ENCODE measurements around the gene ADD2.
"Not testable (repeated sequence)": the region's sequence is repeated elsewhere in the genome, so short reads cannot be mapped to it uniquely, and the experiment has no call there.

ADD2 gene

DNA sequence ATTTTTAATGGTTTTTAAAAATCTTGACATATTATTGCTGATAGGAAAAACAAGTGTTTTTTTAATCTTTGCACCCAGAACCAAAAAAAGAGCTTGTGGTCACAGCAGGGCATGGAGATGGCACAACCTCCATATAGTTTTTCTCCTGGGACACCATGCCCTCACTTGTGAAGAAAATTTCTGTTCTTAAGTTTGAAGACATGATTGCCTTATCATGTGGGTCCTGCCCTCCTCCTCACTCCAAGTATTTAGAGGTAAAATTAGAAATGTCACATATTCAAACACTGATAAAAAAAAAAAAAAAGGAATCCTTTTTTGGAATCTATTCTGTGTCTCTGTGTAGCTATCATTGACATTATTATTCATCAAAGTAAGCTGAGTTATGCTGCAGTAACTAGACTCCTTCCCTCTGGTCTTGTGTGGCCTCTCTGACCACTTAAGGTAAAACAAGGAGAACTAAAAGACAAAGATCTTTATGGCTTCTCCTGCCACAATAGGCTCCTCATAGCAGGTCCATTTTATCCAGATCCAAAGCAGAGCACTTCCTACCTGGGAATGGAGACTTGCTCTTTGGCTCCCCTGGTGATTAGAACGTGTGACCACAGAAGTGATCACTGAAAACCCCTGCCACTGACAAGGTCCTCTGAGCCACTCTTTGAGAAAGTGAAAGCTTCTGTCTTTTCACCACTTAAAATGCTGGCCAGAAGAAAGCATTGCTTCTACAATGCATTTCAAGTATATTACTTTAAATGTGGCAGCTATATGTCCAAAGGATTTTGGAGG lies 19.8 kb downstream of the ADD2 start:
- DNase-seq, result no peak

DNA sequence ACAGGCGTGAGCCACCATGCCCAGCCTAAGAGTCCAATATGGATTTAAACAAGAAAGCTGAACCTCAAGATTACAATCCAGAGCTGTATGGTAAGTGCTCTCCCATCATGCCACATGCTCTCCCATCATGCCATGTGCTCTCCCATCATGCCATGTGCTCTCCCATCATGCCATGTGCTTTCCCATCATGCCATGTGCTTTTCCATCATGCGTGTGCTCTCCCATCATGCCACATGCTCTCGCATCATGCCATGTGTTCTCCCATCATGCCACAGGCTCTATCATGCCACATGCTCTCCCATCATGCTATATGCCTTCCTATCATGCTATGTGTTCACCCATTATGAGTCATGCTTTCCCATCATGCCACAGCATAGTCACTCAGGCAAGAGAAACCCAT lies 20.7 kb downstream of the ADD2 start:
- no peak for DNase-seq

DNA sequence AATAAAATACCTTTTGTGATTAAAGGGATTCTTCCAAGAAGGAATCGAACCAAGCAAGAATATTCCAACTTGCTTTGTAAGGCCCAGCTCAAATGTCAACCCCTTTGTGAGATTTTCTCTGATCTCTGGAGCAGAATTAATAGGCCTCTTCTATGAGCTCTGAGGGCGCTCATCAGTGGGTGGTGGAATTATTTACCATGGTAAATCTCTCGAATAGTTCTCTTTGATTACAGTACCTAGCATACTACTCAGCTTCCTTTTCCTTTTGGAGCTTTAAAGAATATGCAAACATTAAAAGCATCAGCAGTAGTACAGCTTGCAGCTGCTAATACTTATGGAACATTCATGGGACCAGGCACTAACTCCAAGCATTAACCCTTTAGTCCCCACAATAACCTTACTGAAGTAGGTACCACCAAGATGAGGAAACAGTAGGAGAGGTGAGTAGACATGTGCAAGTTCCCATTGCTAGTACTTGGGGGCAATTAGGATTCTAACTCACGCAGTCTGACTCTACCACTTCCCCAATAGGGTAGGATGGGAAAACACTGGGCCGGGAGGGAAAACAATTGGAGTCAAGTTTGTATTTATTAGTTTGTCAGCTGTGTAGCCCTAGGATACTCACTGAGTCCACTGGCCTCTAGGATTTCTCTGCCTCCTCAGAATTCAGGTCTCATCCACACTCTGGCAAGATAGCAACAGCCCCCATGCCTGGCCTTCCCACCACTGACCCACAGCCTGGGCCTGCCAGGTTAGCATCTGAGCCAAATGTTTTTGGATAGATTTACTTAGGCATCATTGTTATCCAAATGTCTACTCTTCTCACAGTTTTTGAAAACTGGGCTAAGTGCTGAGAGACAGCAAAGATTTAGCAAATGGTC lies 21.7 kb downstream of the ADD2 start:
- DNase-seq, result no peak

- DNase-seq, result no peak
Observed at GRCh38 chr2:70745276-70745825, 22.6 kb downstream of the ADD2 start.

DNA sequence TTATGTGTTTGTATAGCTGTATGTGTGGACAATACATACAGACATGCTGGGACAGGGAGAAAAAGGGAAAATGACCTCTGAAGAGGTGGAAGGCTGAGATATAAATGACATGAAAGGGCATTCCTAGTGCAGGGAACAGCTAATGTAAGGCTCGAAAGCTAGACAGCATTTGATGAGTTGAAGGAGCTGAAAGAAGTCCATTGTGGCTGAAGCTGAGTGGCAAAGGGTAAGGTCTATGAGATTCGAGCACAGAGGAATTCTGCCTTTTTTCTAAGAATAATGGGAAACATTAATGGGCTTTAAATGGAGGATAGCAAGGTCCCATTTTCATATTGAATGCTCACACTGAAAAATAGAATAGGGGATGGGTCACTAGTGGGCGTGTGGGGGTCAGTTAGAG lies 23.6 kb downstream of the ADD2 start:
- DNase-seq, result no peak

GRCh38 chr2:70743677-70744076 lies 24.3 kb downstream of the ADD2 start:
- no peak for DNase-seq

GRCh38 chr2:70743068-70743467 lies 24.9 kb downstream of the ADD2 start:
- DNase-seq, result no peak

- DNase-seq, result not testable (repeated sequence)
Observed at GRCh38 chr2:70739492-70739891, 28.5 kb downstream of the ADD2 start.

GRCh38 chr2:70738159-70738558 lies 29.8 kb downstream of the ADD2 start:
- DNase-seq, result no peak

DNA sequence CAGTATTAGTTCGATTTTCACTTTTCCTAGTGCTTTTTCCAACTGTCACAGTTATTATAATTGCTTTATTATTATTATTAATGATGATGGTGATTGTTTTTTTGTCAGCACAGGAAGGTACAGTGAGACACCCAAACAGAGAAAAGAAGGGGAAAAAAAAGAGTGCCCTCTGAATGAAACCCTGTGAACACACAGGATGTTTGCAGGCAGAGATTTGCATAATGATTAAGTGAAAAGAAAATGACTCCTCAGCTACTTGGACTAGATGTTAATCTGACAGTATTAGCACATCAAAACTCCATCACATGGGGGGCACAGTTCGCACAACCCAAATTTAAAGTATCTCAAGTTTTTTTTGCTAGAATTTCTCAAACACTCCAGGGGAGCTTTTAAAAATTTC lies 32.9 kb downstream of the ADD2 start:
- DNase-seq, result no peak

DNA sequence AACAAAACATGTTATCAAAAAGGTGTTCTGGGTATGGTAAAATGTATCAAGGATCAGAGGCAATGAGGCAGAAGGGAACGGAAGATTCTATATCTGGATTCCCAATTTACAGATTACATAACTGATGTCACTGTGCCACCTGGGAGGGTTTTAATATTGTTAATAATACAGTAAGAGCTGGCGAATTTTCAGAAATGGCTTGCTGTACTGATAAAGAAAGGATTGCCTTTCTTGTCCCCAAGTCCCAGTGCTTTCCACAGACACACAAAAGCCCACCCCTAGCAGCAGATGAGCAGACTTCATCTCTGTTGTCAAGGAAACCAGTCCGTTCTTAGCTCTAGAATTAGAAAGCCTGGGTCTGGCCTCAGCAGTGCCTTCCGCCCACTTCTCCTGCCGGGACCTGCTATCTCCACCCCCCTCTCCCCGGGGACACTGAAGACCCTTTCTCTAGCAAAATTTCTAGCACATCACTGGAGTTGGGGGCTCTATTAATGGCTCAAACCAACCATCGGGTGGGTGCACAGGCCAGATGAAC lies 34.3 kb downstream of the ADD2 start:
- no peak for DNase-seq

- no peak for DNase-seq
Observed at GRCh38 chr2:70732766-70733645, 35.0 kb downstream of the ADD2 start.

DNA sequence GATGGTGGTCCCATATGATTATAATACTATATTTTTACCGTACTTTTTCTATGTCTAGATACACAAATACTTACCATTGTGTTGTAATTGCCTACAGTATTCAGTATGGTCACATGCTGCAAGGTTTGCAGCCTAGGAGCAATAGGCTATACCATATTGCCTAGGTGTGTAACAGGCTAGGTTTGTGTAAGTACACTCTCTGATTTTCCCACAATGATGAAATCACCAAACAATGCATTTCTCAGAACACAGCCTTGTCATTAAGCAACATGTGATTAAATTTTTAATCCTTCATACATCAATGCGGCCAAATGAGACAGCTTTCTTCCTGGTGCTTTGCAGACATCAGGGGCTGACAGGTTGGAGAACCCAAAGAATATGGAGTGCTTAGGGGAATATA lies 37.3 kb downstream of the ADD2 start:
- DNase-seq, result no peak

DNA sequence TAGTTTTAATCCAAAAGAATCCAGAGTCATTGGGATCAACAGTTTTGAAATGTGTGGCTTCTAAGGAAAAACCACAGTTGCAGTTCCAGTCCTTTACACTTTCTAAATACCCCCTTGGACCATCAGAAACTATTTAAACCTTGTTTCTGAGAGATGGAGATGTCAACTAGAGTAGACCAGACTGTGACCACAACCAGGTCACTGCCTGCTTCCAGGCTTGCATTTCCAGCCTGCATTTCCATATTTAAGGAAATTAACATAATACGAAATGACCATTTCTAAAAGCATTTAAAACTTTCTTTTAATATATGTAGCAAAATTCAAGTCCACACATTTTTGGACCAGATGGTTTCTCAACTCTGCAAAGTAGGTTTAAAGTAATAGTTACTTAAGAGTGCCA lies 38.4 kb downstream of the ADD2 start:
- no peak for DNase-seq

DNA sequence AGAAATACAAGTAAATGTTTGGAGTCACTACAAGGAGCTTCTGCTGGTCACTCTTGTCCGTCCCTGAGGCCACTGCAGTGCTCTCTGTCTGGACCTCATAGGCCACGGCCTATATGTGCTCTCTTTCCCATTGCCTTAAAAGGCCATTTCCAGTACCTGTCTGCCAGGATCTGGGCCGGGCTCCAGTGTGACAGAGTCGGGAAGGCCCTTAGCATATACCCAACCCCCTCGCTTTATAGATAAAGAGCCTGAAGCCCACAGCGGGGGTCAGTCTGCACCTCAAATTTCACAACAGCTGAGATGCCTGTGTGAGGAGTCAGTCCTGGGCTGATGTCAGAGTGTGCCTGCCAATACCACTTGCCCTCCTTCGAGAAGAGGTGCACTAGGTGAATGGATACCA lies 39.9 kb downstream of the ADD2 start:
- no peak for DNase-seq

- DNase-seq, result no peak
Observed at GRCh38 chr2:70726947-70727725, 40.9 kb downstream of the ADD2 start.

DNA sequence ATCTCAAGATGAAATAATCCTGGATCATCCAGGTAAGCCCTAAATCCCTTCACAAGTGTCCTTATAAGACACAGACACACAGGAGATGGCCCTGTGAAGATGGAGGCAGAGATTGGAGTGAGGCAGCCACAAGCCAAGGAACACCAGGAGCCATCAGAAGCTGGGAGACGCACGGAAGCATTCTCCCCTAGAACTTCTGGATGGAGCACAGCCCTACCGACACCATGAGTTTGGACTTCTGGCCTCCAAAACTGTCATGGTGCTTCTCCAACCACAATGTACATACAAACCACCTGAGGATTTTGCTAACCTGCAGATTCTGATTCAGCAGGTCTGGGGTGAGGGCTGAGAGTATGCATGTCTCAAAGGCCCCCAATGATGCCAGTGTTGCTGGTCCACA lies 42.5 kb downstream of the ADD2 start:
- DNase-seq, result no peak

GRCh38 chr2:70724366-70724765 lies 43.6 kb downstream of the ADD2 start:
- no peak for DNase-seq

DNA sequence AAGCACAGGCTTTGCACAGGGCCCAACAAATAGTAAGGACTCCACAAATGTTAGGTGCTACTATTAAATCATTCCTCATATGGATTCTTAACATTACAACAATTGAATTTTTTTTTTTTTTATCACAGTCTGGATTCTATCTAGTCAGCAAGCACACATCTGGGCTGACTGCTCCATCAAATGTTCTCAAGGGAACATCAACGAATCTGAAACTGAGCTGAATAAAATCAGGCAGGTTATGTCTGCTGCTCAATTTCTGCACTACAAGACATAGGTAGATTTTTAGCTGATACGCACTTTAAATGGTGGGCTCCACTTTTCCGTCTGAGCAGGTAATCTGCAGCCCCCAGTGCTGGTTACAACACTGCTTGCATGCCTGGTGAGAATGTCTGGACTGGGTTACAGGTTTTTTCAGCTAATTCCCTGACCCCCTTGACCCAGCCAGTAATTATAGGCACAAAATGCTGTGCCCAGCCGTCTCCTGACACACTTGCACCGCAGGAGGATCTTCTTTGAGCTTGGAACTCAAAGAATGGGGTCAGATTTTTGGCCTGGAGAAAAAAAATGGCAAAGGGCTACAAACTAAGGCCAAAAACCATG lies 44.6 kb downstream of the ADD2 start:
- no peak for DNase-seq

- DNase-seq, result no peak
Observed at GRCh38 chr2:70720124-70720523, 47.9 kb downstream of the ADD2 start.

GRCh38 chr2:70719231-70719630 lies 48.8 kb downstream of the ADD2 start:
- DNase-seq, result no peak
